Prostate gland (tissue), 2 donors: ENCODE data around the gene COL4A2.
"Not testable (repeated sequence)": the region's sequence is repeated elsewhere in the genome, so short reads cannot be mapped to it uniquely, and the experiment has no call there.

Experiments
- CTCF ChIP-seq, 4 experiments: fragments of 200-600 bp in 2 of 4; fragments of 450-650 bp in 2 of 4; sonication (generic) in 2 of 4; IDR thresholded peaks; 1 replicate in 3 of 4; 2 replicates in 1 of 4; pipeline ENCODE4 v1.5.1; 2016 to 2019; ENCODE audit warnings: antibody characterized with exemption in 4 of 4, mild to moderate bottlenecking in 2 of 4, moderate library complexity in 2 of 4
- POLR2A ChIP-seq: fragments of 450-650 bp; IDR thresholded peaks from one replicate; pipeline ENCODE4 v1.6.1; 2016; ENCODE audit warnings: antibody characterized with exemption, mild to moderate bottlenecking

DNA sequence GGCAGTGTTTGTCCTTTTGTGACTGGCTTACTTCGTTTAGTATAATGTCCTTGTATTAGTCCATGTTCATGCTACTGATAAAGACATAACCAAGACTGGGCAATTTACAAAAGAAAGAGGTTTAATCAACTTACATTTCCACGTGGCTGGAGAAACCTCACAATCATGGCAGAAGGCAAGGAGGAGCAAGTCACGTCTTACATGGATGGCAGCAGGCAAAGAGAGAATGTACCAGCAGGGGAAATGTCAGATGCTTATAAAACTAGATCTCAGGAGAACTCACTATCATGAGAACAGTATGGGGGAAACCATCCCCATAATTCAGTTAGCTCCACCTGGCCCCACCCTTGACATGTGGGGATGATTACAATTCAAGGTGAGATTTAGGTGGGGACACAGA, 14.5 kb downstream of the COL4A2 start:
- not testable (repeated sequence) for TF ChIP-seq POLR2A; CTCF (IDR thresholded peaks at IDR 0.05)
